CD4-positive, CD25-positive, alpha-beta regulatory T cell (primary cell): ENCODE data around the gene VSIG1. TPM values are rescaled to one million over a fixed set of nuclear protein-coding genes. Genes with fewer than 3 reads are reported as not detected.

ENCODE experiments used
- ATAC-seq, 2 donors: fragments of 150-1000 bp; cut with Tn5 transposase; one replicate each; pipeline ENCODE4 v1.10.0; 2021; ENCODE audit warnings: low read depth in 2 of 2, moderate number of reproducible peaks in 2 of 2, moderate library complexity in 1 of 2
- DNase-seq, 3 donors: peaks; one replicate each; pipeline versions ENCODE4 v3.0.0 to v3.0.0-alpha.2; 2012 to 2022; ENCODE audit warnings: mixed read lengths in 1 of 3
- H3K27ac ChIP-seq: one replicate; pipeline ENCODE4 v1.7.0; 2013; ENCODE audit warnings: mild to moderate bottlenecking, low read length; ENCODE audit not compliant: insufficient read depth, poor library complexity, severe bottlenecking
- H3K27me3 ChIP-seq: one replicate; pipeline ENCODE4 v1.7.0; 2013; ENCODE audit warnings: low read length; ENCODE audit not compliant: control insufficient read depth, insufficient read depth
- H3K36me3 ChIP-seq: one replicate; pipeline ENCODE4 v1.7.0; 2013; ENCODE audit warnings: mild to moderate bottlenecking, low read length, moderate library complexity; ENCODE audit not compliant: control insufficient read depth, insufficient read depth
- H3K4me1 ChIP-seq: 2 replicates; pipeline ENCODE4 v1.7.0; 2013; ENCODE audit warnings: mild to moderate bottlenecking, low read length; ENCODE audit not compliant: insufficient read depth, control insufficient read depth, poor library complexity, severe bottlenecking
- H3K4me3 ChIP-seq: one replicate; pipeline ENCODE4 v1.7.0; 2013; ENCODE audit warnings: low read depth, mild to moderate bottlenecking, low read length, moderate library complexity
- H3K9me3 ChIP-seq, 2 experiments: 1 replicate in 1 of 2; 2 replicates in 1 of 2; pipeline ENCODE4 v1.7.0; 2013; ENCODE audit warnings: low read length in 2 of 2, mild to moderate bottlenecking in 1 of 2, moderate library complexity in 1 of 2; ENCODE audit not compliant: control insufficient read depth in 2 of 2
- H3K27ac Mint-ChIP-seq, 3 donors: one replicate each; pipeline ENCODE4 v1.8.0; 2020 to 2022; ENCODE audit warnings: mild to moderate bottlenecking in 3 of 3, mixed read lengths in 3 of 3, moderate library complexity in 2 of 3
- H3K27me3 Mint-ChIP-seq: one replicate; pipeline ENCODE4 v1.8.0; 2022; ENCODE audit warnings: mild to moderate bottlenecking, mixed read lengths
- H3K36me3 Mint-ChIP-seq: one replicate; pipeline ENCODE4 v1.8.0; 2020; ENCODE audit warnings: mixed read lengths
- H3K4me1 Mint-ChIP-seq, 4 donors: one replicate each; pipeline ENCODE4 v1.8.0; 2020 to 2022; ENCODE audit warnings: mixed read lengths in 4 of 4, mild to moderate bottlenecking in 1 of 4
- H3K4me3 Mint-ChIP-seq, 4 donors: one replicate each; pipeline ENCODE4 v1.8.0; 2020 to 2022; ENCODE audit warnings: mild to moderate bottlenecking in 4 of 4, mixed read lengths in 4 of 4, moderate library complexity in 3 of 4
- H3K9me3 Mint-ChIP-seq, 7 donors: one replicate each; pipeline ENCODE4 v1.8.0; 2020 to 2022; ENCODE audit warnings: mixed read lengths in 7 of 7, mild to moderate bottlenecking in 3 of 7, moderate library complexity in 2 of 7
- polyA plus RNA-seq, 4 donors: library from polyadenylated mRNA; unstranded; fragments of 300-500 nt; fragmentation: Illumina TruSeq; gene quantifications; one replicate each; pipeline ENCODE4 v1.2.3, GENCODE V29; 2021
- total RNA-seq: library from RNA; stranded (reverse); gene quantifications from one replicate; pipeline ENCODE4 v1.2.3, GENCODE V29; 2022

Gene VSIG1
- total and polyA plus RNA-seq, 5 donors from 2014 or later = 14.5 to 31.8 (median 17.6) TPM

DNA sequence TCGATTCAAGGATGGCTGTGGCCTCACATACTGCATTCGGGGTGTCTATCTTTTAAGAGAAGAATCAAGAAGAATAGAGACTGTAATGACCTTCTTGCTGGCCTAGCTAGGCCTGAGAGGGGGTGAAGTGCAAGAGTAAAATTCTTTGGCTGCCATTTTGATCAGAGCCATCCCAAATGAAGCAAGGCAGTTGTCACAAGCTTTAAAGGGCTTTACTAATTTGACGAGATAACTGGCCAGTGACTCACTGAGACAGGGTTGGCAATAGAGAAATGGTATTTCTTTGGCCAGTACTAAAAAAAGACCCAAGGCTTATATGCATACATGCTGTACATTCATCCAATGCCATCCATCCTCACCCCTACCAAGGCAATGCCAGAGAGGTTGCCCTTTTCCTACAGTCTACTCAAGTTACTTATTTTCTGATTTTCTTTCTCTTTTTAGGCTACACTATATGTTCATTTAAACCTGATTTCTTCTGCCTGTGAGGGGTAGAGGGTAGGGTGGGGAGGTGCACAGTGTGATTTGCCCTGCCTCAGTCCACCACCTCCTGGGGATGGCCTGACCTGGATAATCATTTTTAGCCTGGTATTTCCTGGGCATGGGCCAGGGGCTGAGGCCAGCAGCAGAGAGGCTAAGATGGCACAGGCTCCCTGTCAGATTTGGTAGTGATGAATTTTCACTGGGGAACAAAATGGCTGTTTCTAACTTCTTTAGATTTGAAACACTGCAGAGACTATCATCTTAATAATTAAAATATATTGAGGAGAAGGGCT lies 78.9 kb downstream of the VSIG1 start:
- no peaks in the 10 kb centered on the region for H3K27me3 ChIP-seq
- H3K27ac Mint-ChIP-seq = no peak overlapping the region

DNA sequence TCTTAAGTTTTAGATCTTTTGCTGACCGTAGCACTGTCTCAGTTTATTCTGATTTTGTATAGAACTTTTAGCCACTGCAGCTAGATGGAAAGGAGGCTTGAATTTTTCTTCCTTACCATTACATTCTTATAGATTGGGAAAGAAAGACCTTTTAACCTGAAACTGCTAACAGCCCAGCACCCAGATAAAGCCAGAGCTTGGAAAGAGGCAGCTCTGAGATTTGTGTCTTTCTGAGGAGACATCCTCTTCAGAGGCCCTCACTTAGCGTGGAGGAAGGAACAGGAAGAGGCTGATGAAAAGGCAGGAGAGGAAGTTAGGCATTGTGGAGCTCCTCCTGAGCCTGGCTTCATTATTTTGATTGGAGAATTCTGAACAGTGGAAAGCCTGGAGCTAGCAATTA lies 81.8 kb downstream of the VSIG1 start:
- no peak overlapping the region for H3K27ac ChIP-seq
- H3K27me3 ChIP-seq = no peaks in the 10 kb centered on the region
- ATAC-seq = no peak
- Mint-ChIP-seq H3K4me3 (no peak overlapping the region), H3K4me1 (peaks cover 0 to 2% (median 0%) of the 10 kb centered on the region in 4 donors), H3K27me3 (no peaks in the 10 kb centered on the region), H3K36me3 (peaks cover 13% of the 10 kb centered on the region), H3K9me3 (no peaks in the 10 kb centered on the region), H3K27ac (no peak overlapping the region)
- no peaks in the 10 kb centered on the region for H3K9me3 ChIP-seq
- no peaks in the 10 kb centered on the region for H3K4me1 ChIP-seq
- DNase-seq = no peak
- H3K4me3 ChIP-seq = no peak overlapping the region
- peaks cover 12% of the 10 kb centered on the region for H3K36me3 ChIP-seq

More for the DNA sequence above, 78.9 kb downstream of the VSIG1 start:
- Histone ChIP-seq H3K36me3 (peaks cover 4% of the 10 kb centered on the region), H3K4me1 (no peaks in the 10 kb centered on the region), H3K9me3 (no peaks in the 10 kb centered on the region), H3K27ac (no peak overlapping the region), H3K4me3 (no peak overlapping the region)
- DNase-seq (no peak), ATAC-seq (no peak)
- Mint-ChIP-seq H3K36me3 (peaks cover 6% of the 10 kb centered on the region), H3K4me3 (no peak overlapping the region), H3K27me3 (no peaks in the 10 kb centered on the region), H3K4me1 (no peaks in the 10 kb centered on the region), H3K9me3 (no peaks in the 10 kb centered on the region)

DNA sequence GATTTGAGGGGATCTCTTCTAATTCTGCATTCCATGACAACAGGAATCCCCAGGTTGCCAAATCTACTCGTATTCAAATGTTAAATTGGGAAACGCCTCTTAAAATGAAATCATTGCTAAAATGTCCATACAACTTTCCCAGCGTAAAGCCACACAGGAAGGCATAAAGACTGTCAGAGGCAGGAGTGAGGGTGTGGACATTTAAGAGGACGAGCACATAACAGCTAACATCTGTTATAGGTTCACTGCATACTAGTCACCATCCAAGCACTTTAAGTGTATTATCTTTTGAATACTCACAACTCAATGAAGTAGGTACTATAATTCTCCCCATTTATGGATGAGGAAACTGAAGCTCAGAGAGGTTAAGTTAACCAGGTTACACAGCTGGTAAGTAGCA lies 82.3 kb downstream of the VSIG1 start:
- Histone ChIP-seq H3K4me3 (no peak overlapping the region), H3K9me3 (no peaks in the 10 kb centered on the region), H3K4me1 (no peaks in the 10 kb centered on the region), H3K27me3 (no peaks in the 10 kb centered on the region), H3K27ac (no peak overlapping the region), H3K36me3 (peaks cover 12% of the 10 kb centered on the region)
- Mint-ChIP-seq H3K36me3 (peaks cover 13% of the 10 kb centered on the region), H3K4me3 (no peak overlapping the region), H3K27me3 (no peaks in the 10 kb centered on the region), H3K27ac (no peak overlapping the region), H3K4me1 (peaks cover 0 to 2% (median 0%) of the 10 kb centered on the region in 4 donors), H3K9me3 (no peaks in the 10 kb centered on the region)
- ATAC-seq (no peak), DNase-seq (no peak)

Other genes with a start within 250 kb of the VSIG1 start
- 6.6 TPM for gene MID2, start 219.2 kb upstream of the VSIG1 start, total RNA-seq
- 1 to 10 TPM; 2.3 to 6.5 (median 5.2) TPM for gene MID2, start 219.2 kb upstream of the VSIG1 start, polyA plus RNA-seq
- gene TEX13B, start 62.7 kb upstream of the VSIG1 start, total RNA-seq = not detected
- gene TEX13B, start 62.7 kb upstream of the VSIG1 start, polyA plus RNA-seq = not detected
- 19.3 TPM for gene PSMD10, start 46.5 kb downstream of the VSIG1 start, total RNA-seq
- gene PSMD10, start 46.5 kb downstream of the VSIG1 start, polyA plus RNA-seq = 10 to 100 TPM; 54.7 to 85.1 (median 68.3) TPM
- 10.4 TPM for gene ATG4A, start 46.7 kb downstream of the VSIG1 start, total RNA-seq
- gene ATG4A, start 46.7 kb downstream of the VSIG1 start, polyA plus RNA-seq = 10 to 100 TPM; 16.7 to 21.8 (median 18.6) TPM